Esophagus muscularis mucosa (tissue), 4 donors: ENCODE measurements around the gene CH25H. TPM values are rescaled to one million over a fixed set of nuclear protein-coding genes. Genes with fewer than 3 reads are reported as not detected.

ENCODE experiments used
- DNase-seq: peaks from one replicate; pipeline ENCODE4 v3.0.0-alpha.2; 2017; ENCODE audit errors: extremely low spot score
- H3K27ac ChIP-seq, 4 donors: fragments of 200-600 bp; sonication (generic); replicated peaks in 1 of 4; 1 replicate in 3 of 4; 2 replicates in 1 of 4; pipeline ENCODE4 v1.5.1; 2016 to 2019; ENCODE audit warnings: mild to moderate bottlenecking in 1 of 4
- H3K27me3 ChIP-seq, 4 donors: fragments of 200-600 bp; sonication (generic); one replicate each; pipeline versions ENCODE4 v1.5.1 to v1.6.0; 2016 to 2019
- H3K36me3 ChIP-seq, 4 donors: fragments of 200-600 bp; sonication (generic); one replicate each; pipeline ENCODE4 v1.5.1; 2016 to 2019
- H3K4me1 ChIP-seq, 4 donors: fragments of 200-600 bp; sonication (generic); one replicate each; pipeline ENCODE4 v1.5.1; 2016 to 2019
- H3K4me3 ChIP-seq, 4 donors: fragments of 200-600 bp; sonication (generic); 1 replicate in 2 of 4; 2 replicates in 2 of 4; pipeline ENCODE4 v1.5.1; 2016 to 2019; ENCODE audit warnings: mild to moderate bottlenecking in 4 of 4, moderate library complexity in 1 of 4
- H3K9me3 ChIP-seq, 4 donors: fragments of 200-600 bp; sonication (generic); 1 replicate in 3 of 4; 2 replicates in 1 of 4; pipeline ENCODE4 v1.5.1; 2016 to 2019
- CTCF ChIP-seq, 3 experiments: fragments of 200-600 bp in 2 of 3; fragments of 450-650 bp in 1 of 3; sonication (generic) in 2 of 3; IDR thresholded peaks; one replicate each; pipeline ENCODE4 v1.5.1; 2017 to 2019; ENCODE audit warnings: antibody characterized with exemption in 3 of 3, mild to moderate bottlenecking in 2 of 3, moderate library complexity in 1 of 3
- EP300 ChIP-seq: sonication (generic); formaldehyde crosslinking; IDR thresholded peaks from one replicate; pipeline ENCODE4 v1.6.1; 2017; ENCODE audit warnings: antibody characterized with exemption
- POLR2A ChIP-seq: fragments of 450-650 bp; IDR thresholded peaks from one replicate; pipeline ENCODE4 v1.6.1; 2017; ENCODE audit warnings: antibody characterized with exemption, moderate library complexity, mild to moderate bottlenecking, low read depth
- POLR2AphosphoS5 ChIP-seq, 2 donors: sonication (generic); formaldehyde crosslinking; IDR thresholded peaks; one replicate each; pipeline ENCODE4 v1.6.1; 2017; ENCODE audit warnings: antibody characterized with exemption in 2 of 2
- whole genome bisulfite sequencing: methylation state at CpG from one replicate; pipeline ENCODE4 v1.1.5; 2018; 5-methylcytosine and 5-hydroxymethylcytosine counted together
- intact Hi-C: fragments of 100-400 bp; cut with DNase I; formaldehyde crosslinking; loops from one replicate; pipeline ENCODE4 v1.15.1; 2023
- total RNA-seq, 4 donors: library from RNA; depleted of rRNA; stranded (reverse); fragments of >200 nt; gene quantifications; one replicate each; pipeline versions ENCODE4 v1.1.0 to v1.2.1, GENCODE V29; 2016

The CH25H gene
- total RNA-seq, 4 donors from 2014 or later: 2.1 to 83.3 (median 2.4) TPM

GRCh38 chr10:89213191-89213808 lies 6.2 kb upstream of the CH25H start:
- no peak for TF ChIP-seq POLR2A
- TF ChIP-seq POLR2AphosphoS5 (IDR thresholded peaks at IDR 0.05): no peak
- TF ChIP-seq EP300: no peak
- peak; percentile 58 to 76 (median 63) for TF ChIP-seq CTCF (IDR thresholded peaks at IDR 0.05)
- intact Hi-C loops: loop anchor here (5.0 kb wide), 1 partner anchor 281 kb away; no protein-coding TSS in a partner anchor
- WGBS: 30% methylated on average over 8 of the region's 8 CpGs

GRCh38 chr10:89210794-89211425 lies 3.8 kb upstream of the CH25H start:
- WGBS: 96% methylated on average over 3 of the region's 3 CpGs
- peaks cover 3 to 18% (median 13%) of the 10 kb centered on the region in 4 donors for H3K36me3 ChIP-seq
- TF ChIP-seq POLR2AphosphoS5 (IDR thresholded peaks at IDR 0.05) (no peak), EP300 (no peak), CTCF (IDR thresholded peaks at IDR 0.05) (no peak)
- intact Hi-C loops: loop anchor here (2.0 to 5.0 kb wide), 2 partner anchors 180 to 279 kb away; no protein-coding TSS in a partner anchor
- peaks cover 0 to 7% (median under 1%) of the 10 kb centered on the region in 4 donors for H3K27me3 ChIP-seq
- H3K4me1 ChIP-seq: peaks cover 6 to 31% (median 24%) of the 10 kb centered on the region in 4 donors
- no peaks in the 10 kb centered on the region for H3K9me3 ChIP-seq
- DNase-seq: peak; percentile 37
- H3K4me3 ChIP-seq: no peak overlapping the region
- H3K27ac ChIP-seq: no peak overlapping the region

More at GRCh38 chr10:89213191-89213808, 6.2 kb upstream of the CH25H start:
- Histone ChIP-seq H3K27ac (no peak overlapping the region), H3K9me3 (no peaks in the 10 kb centered on the region), H3K4me1 (peaks cover 4 to 24% (median 12%) of the 10 kb centered on the region in 4 donors), H3K4me3 (no peak overlapping the region), H3K36me3 (peaks cover 3 to 18% (median 13%) of the 10 kb centered on the region in 4 donors), H3K27me3 (peaks cover 0 to 5% (median 0%) of the 10 kb centered on the region in 4 donors)
- no peak for DNase-seq

- Histone ChIP-seq H3K36me3 (peaks cover under 1 to 8% (median 4%) of the 10 kb centered on the region in 4 donors), H3K4me1 (peaks cover 6 to 35% (median 24%) of the 10 kb centered on the region in 4 donors), H3K27me3 (peaks cover 0 to 8% (median 3%) of the 10 kb centered on the region in 4 donors), H3K9me3 (no peaks in the 10 kb centered on the region), H3K4me3 (no peak overlapping the region), H3K27ac (no peak overlapping the region)
- intact Hi-C loops: loop anchor here (2.0 to 5.0 kb wide), 2 partner anchors 179 to 277 kb away; no protein-coding TSS in a partner anchor
- DNase-seq: peak; percentile 31
- WGBS: 99% methylated on average over 5 of the region's 5 CpGs
- no peak for TF ChIP-seq CTCF (IDR thresholded peaks at IDR 0.05)
- TF ChIP-seq POLR2AphosphoS5 (IDR thresholded peaks at IDR 0.05): no peak
- TF ChIP-seq POLR2A: no peak
- no peak for TF ChIP-seq EP300
Observed at GRCh38 chr10:89209718-89210117, 2.6 kb upstream of the CH25H start.

GRCh38 chr10:89207801-89208551 lies 859 bp upstream of the CH25H start:
- DNase-seq: peak; percentile 93
- Histone ChIP-seq H3K36me3 (no peaks in the 10 kb centered on the region), H3K27me3 (peaks cover 0 to 8% (median 3%) of the 10 kb centered on the region in 4 donors), H3K9me3 (no peaks in the 10 kb centered on the region), H3K27ac (peak overlapping the region; percentile 75 to 89 (median 79)), H3K4me1 (peaks cover 6 to 29% (median 21%) of the 10 kb centered on the region in 4 donors), H3K4me3 (peak overlapping the region; percentile 61 to 65 (median 62))
- WGBS: 20% methylated on average over 5 of the region's 60 CpGs
- intact Hi-C loops: no loop called here
- no peak for TF ChIP-seq POLR2AphosphoS5 (IDR thresholded peaks at IDR 0.05)
- TF ChIP-seq POLR2A: no peak
- no peak for TF ChIP-seq CTCF (IDR thresholded peaks at IDR 0.05)
- TF ChIP-seq EP300: no peak
